Pancreas (tissue), 10 donors: ENCODE results near the gene TMEM271. TPM values are rescaled to one million over a fixed set of nuclear protein-coding genes. Genes with fewer than 3 reads are reported as not detected.

ENCODE experiments used
- ATAC-seq, 4 donors: fragments of 200-7000 bp; cut with Tn5 transposase; one replicate each; pipeline versions ENCODE4 v1.8.0 to v1.9.1; 2020; ENCODE audit warnings: mild to moderate bottlenecking in 4 of 4, moderate library complexity in 4 of 4
- DNase-seq, 6 donors: peaks; one replicate each; pipeline ENCODE4 v3.0.0-alpha.2; 2020
- FAIRE-seq: peaks from 2 replicates; lab custom pipeline; 2012; peaks lifted over from hg19 to GRCh38; lab: Jason Lieb, UNC
- H3K27ac ChIP-seq, 4 donors: fragments of 200-600 bp; sonication (generic); 1 replicate in 3 of 4; 2 replicates in 1 of 4; pipeline versions ENCODE4 v1.5.0 to v1.8.0; 2020
- H3K27me3 ChIP-seq, 4 donors: fragments of 200-600 bp; one replicate each; pipeline ENCODE4 v1.8.0; 2021
- H3K36me3 ChIP-seq, 3 donors: fragments of 200-600 bp; sonication (generic) in 1 of 3; one replicate each; pipeline versions ENCODE4 v1.5.0 to v1.8.0; 2020 to 2021
- H3K4me1 ChIP-seq, 3 donors: fragments of 200-600 bp; one replicate each; pipeline ENCODE4 v1.8.0; 2021
- H3K4me3 ChIP-seq, 4 donors: fragments of 200-600 bp; sonication (generic) in 2 of 4; one replicate each; pipeline versions ENCODE4 v1.5.0 to v1.8.0; 2020 to 2021
- H3K9me3 ChIP-seq, 4 donors: fragments of 200-600 bp; one replicate each; pipeline ENCODE4 v1.8.0; 2021
- CTCF ChIP-seq, 4 donors: fragments of 200-600 bp; sonication (generic) in 3 of 4; IDR thresholded peaks; one replicate each; pipeline versions ENCODE4 v1.5.0 to v1.8.0; 2021; ENCODE audit warnings: antibody characterized with exemption in 4 of 4
- WGBS, 2 donors: extraction: QIAGEN DNeasy Blood & Tissue Kit; methylation state at CpG; one replicate each; pipeline ENCODE4 v1.1.7; 2013; 5-methylcytosine and 5-hydroxymethylcytosine counted together
- intact Hi-C, 3 donors: fragments of 100-400 bp; cut with DNase I; formaldehyde crosslinking; loops; one replicate each; pipeline versions ENCODE4 v1.11.1 to v1.14.2; 2022
- polyA plus RNA-seq, 2 donors: library from polyadenylated mRNA; stranded (reverse); fragments of 200-250 nt; gene quantifications; one replicate each; pipeline ENCODE4 v1.2.3, GENCODE V29; 2013
- total RNA-seq, 6 donors: library from RNA; stranded (reverse); fragmentation: NEBNext Ultra II Directional in 4 of 6; extraction: Animal tissue kit (Norgen Biotek cat#: 25700) in 4 of 6; gene quantifications; one replicate each; pipeline versions ENCODE4 v1.2.1 to v1.2.4, GENCODE V29; 2021 to 2023
- donor health status: healthy with polysubstance abuse.
- donor health status: DM: no; HTN: no; CAD: no; lungs with moderate emphysema.
- donor health status: DM: no; HTN: no; CAD: no.
- donor health status: control.
- donor health status: control.
- donor health status: Bipolar disorder and iron deficiency.
- donor health status: DM: yes; HTN: yes; CAD: no.
- donor health status: DM: no; HTN: no; CAD: no.
- donor health status: DM: no; HTN: no; CAD: no.
- donor health status: DM: yes; HTN: yes; CAD: no.

TMEM271 gene
- total and polyA plus RNA-seq, 8 donors, result 0.04 to 0.35 (median 0.23) TPM; not detected in 2

- H3K27ac ChIP-seq, result no peak overlapping the region
- no peaks in the 10 kb centered on the region for H3K9me3 ChIP-seq
- H3K27me3 ChIP-seq, result no peaks in the 10 kb centered on the region
- peak in 1 of 4 donors; percentile 8 for ATAC-seq
- H3K36me3 ChIP-seq, result peaks cover 0 to 18% (median 5%) of the 10 kb centered on the region in 3 donors
- TF ChIP-seq CTCF (IDR thresholded peaks at IDR 0.05), result no peak
- H3K4me3 ChIP-seq, result no peak overlapping the region
- no peak for DNase-seq
- intact Hi-C loops, result no loop called here
- 95 to 98% methylated on average over 23 of the region's 23 CpGs for whole genome bisulfite sequencing, 2 donors
- H3K4me1 ChIP-seq, result no peaks in the 10 kb centered on the region
- no peak for FAIRE-seq
These were observed 40.2 kb downstream of the TMEM271 start for GRCh38 chr4:535924-536281.

GRCh38 chr4:535181-535923 is 40.7 kb downstream of the TMEM271 start:
- intact Hi-C loops, result no loop called here
- no peak for FAIRE-seq
- DNase-seq, result no peak
- Histone ChIP-seq H3K9me3 (no peaks in the 10 kb centered on the region), H3K36me3 (peaks cover 0 to 22% (median 5%) of the 10 kb centered on the region in 3 donors), H3K27ac (no peak overlapping the region), H3K27me3 (no peaks in the 10 kb centered on the region), H3K4me3 (no peak overlapping the region), H3K4me1 (no peaks in the 10 kb centered on the region)
- WGBS, 2 donors, result 96 to 97% methylated on average over 39 of the region's 39 CpGs
- no peak for TF ChIP-seq CTCF (IDR thresholded peaks at IDR 0.05)
- ATAC-seq, result peak in 1 of 4 donors; percentile 10

- no peak for DNase-seq
- H3K4me1 ChIP-seq, result no peaks in the 10 kb centered on the region
- ATAC-seq, result no peak
- TF ChIP-seq CTCF (IDR thresholded peaks at IDR 0.05), result no peak
- 97 to 98% methylated on average over 22 of the region's 22 CpGs for WGBS, 2 donors
- no peaks in the 10 kb centered on the region for H3K27me3 ChIP-seq
- no peaks in the 10 kb centered on the region for H3K9me3 ChIP-seq
- intact Hi-C loops, result no loop called here
- H3K36me3 ChIP-seq, result peaks cover 0 to 26% (median 5%) of the 10 kb centered on the region in 3 donors
- H3K27ac ChIP-seq, result no peak overlapping the region
- FAIRE-seq, result no peak
- no peak overlapping the region for H3K4me3 ChIP-seq
These were observed 41.4 kb downstream of the TMEM271 start for GRCh38 chr4:534576-535151.

- Histone ChIP-seq H3K27me3 (no peaks in the 10 kb centered on the region), H3K4me3 (no peak overlapping the region), H3K27ac (no peak overlapping the region), H3K9me3 (no peaks in the 10 kb centered on the region), H3K36me3 (peaks cover 0 to 30% (median 5%) of the 10 kb centered on the region in 3 donors), H3K4me1 (no peaks in the 10 kb centered on the region)
- no peak for TF ChIP-seq CTCF (IDR thresholded peaks at IDR 0.05)
- intact Hi-C loops, result no loop called here
- ATAC-seq (no peak), FAIRE-seq (no peak), DNase-seq (no peak)
- 93 to 95% methylated on average over 20 to 21 of the region's 21 CpGs for WGBS, 2 donors
These were observed 42.0 kb downstream of the TMEM271 start for GRCh38 chr4:534101-534575.
